ENCODE measurements around the gene ZCCHC17.

The ZCCHC17 gene

DNA sequence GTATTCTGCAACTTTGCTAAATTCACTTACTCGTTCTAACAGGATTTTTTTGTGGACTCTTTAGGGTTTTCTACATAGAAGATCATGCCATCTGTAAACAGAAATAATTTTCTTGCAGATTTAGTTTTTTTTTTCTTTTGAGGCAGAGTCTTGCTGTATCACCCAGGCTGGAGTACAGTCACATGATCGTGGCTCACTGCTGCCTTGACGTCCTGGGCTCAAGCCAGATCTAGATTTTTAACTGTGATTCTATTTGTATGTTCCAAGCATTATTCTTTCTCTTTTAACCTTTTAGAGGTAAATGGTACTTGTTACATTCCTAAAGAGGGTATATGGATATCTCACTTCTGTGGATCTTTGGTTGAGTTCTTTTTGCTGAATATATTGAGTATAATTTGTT is 57.5 kb downstream of the ZCCHC17 start:
- H3K4me3 ChIP-seq (ENCODE audit: low read depth, low read length) = no peak overlapping the region
- TF ChIP-seq, protein P1, sequence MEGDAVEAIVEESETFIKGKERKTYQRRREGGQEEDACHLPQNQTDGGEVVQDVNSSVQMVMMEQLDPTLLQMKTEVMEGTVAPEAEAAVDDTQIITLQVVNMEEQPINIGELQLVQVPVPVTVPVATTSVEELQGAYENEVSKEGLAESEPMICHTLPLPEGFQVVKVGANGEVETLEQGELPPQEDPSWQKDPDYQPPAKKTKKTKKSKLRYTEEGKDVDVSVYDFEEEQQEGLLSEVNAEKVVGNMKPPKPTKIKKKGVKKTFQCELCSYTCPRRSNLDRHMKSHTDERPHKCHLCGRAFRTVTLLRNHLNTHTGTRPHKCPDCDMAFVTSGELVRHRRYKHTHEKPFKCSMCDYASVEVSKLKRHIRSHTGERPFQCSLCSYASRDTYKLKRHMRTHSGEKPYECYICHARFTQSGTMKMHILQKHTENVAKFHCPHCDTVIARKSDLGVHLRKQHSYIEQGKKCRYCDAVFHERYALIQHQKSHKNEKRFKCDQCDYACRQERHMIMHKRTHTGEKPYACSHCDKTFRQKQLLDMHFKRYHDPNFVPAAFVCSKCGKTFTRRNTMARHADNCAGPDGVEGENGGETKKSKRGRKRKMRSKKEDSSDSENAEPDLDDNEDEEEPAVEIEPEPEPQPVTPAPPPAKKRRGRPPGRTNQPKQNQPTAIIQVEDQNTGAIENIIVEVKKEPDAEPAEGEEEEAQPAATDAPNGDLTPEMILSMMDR (IDR thresholded peaks at IDR 0.05; ENCODE audit: low read depth, low read length) = no peak

DNA sequence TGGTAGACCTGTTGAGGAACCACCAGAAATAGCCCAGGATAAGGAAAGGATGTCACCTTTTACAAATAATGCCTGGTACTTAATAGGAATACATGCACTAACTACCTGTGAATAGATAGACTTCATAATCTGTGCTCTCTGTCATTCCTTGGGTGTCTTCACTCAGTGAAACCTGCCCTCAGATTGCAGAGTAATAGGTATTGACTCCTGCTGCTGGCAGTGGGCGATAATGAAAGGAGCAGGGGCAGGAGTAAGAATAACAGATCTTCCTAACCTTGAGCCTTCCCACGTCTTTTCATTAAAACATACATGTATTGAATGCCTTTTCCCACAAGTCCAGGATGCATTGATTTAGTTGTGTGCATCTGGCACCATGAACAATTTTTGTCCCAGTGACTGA is 59.6 kb downstream of the ZCCHC17 start:
- TF ChIP-seq, protein P1 (IDR thresholded peaks at IDR 0.05; ENCODE audit: low read depth, low read length) = no peak
- H3K4me3 ChIP-seq (ENCODE audit: low read depth, low read length) = no peak overlapping the region

DNA sequence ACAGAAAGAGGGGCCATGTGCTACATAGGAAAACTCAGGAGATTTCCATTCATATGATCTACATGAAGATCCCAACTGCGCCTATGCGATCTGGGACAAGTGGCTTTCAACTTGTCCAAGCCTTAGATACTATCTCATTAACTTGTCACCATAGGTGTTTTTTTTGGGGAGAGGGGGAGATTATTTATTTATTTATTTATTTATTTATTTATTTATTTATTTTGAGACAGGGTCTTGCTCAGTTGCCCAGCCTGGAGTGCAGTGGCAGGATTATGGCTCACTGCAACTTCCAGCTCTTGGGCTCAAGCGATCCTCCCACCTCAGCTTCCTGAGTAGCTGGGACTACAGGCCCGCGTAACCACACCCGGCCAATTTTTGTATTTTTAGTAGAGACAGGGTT is 64.8 kb downstream of the ZCCHC17 start:
- TF ChIP-seq, protein P1 (IDR thresholded peaks at IDR 0.05; ENCODE audit: low read depth, low read length) = no peak
- no peak overlapping the region for H3K4me3 ChIP-seq (ENCODE audit: low read depth, low read length)

DNA sequence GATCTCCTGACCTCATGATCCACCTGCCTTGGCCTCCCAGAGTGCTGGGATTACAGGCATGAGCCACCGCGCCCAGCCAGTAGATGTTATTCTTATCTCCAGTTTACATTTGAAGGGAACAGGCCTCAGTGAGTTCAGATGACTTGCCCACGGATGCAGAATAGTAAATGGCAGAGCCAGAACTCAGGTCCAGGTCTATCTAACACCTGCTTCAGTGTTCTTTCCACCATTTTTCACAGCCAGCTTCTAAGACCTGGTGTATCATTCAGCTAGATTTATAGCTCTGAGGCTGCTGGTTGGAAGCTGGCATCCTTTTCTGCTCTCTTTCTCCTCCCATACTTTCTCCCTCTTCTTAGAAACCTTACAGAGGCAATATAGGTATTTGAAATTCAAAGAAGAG is 65.2 kb downstream of the ZCCHC17 start:
- H3K4me3 ChIP-seq (ENCODE audit: low read depth, low read length) = no peak overlapping the region
- TF ChIP-seq, protein P1 (IDR thresholded peaks at IDR 0.05; ENCODE audit: low read depth, low read length) = no peak

DNA sequence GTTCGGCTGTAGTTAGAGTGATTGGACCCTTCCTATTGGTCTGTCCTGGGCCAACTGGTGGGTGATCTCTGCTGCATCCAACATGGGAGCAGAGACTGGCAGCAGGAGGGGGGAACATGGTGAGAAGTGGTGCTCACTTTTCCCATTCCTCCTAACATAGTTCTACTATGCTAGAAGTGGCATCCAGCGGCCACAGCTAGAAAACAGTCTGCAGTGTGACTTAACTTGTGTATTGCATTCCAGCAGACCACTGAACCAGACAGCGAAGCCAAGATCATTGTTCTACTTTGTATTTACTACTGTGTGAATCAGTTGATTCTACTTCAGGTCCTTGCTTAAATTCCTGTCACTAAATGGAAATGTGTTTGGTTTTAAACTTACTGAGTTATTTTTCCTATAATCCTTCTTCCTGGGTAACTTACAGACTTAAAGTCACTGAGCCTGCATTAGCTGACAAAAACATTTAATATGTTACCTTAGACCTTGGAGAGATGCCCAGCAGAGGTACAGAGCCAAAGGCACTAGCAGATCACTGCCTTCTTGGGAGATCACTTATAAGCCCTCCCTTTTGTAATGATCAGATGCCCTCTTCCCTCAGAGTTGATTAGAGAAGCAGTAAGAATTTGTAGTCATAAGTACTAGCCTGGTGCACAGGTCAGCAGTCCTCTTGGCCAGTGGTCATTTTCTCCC is 67.9 kb downstream of the ZCCHC17 start:
- TF ChIP-seq, protein P1 (IDR thresholded peaks at IDR 0.05; ENCODE audit: low read depth, low read length) = no peak
- H3K4me3 ChIP-seq (ENCODE audit: low read depth, low read length) = no peak overlapping the region

DNA sequence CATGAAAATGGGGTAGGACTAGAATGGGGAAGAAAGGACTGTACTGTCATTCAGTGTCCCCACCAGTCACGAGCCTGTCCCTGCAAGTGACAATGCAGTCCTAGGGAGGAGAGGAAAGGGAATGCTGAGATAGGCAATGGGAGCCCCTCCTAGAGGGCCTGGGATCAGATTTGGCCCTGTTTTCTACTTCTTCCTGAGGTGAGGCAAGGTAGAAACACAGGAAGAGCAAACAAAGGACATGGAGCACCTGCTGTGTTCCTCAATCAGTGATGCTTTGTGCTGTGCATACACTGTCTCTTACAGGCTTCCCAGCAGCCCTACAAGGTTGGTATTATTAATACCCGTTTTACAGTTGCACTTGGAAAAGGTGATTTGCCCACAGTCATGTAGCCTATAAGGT is 70.0 kb downstream of the ZCCHC17 start:
- TF ChIP-seq, protein P1 (IDR thresholded peaks at IDR 0.05; ENCODE audit: low read depth, low read length) = no peak
- H3K4me3 ChIP-seq (ENCODE audit: low read depth, low read length) = no peak overlapping the region

DNA sequence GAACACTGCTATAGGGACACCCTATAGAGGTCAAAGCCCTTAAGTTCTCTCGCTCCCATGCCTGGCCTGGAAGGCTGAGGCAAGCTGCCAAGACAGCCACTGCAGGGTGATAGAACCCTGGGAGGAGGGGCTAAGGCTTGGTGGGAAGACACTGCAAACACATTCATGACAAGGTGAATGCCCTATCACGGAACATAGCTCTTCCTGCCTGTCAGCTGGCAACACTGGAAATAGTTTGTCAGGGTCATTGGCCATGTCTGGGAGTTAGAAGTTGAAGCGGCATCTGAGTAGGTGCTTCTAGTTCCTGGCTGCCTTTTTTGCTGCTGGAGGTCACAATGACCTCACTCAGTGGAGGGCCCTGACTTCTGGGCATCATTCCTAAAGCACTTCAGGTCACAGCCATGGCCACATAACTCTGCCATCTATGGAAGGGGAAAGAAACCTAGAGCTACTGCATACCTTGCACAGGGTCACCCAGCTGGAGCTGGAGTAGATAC is 71.8 kb downstream of the ZCCHC17 start:
- TF ChIP-seq, protein P1 (IDR thresholded peaks at IDR 0.05; ENCODE audit: low read depth, low read length) = no peak
- no peak overlapping the region for H3K4me3 ChIP-seq (ENCODE audit: low read depth, low read length)
